OCI-LY7 (cell line): ENCODE data around the gene EEPD1. TPM values are rescaled to one million over a fixed set of nuclear protein-coding genes. Genes with fewer than 3 reads are reported as not detected.

ENCODE experiments used
- BruUV-seq: library from RNA; stranded (reverse); fragments of 400-500 nt; replicated peaks from 2 replicates; lab custom pipeline; 2021; lab: Mats Ljungman, UMichigan
- CTCF ChIA-PET: fragments of 300-600 bp; sonication (Branson Sonifier 250); formaldehyde crosslinking; loops from one replicate; lab custom pipeline; 2022; ENCODE audit warnings: antibody characterized with exemption; ENCODE audit not compliant: unreplicated experiment; lab: Charles Lee
- POLR2A ChIA-PET: fragments of 300-600 bp; sonication (Branson Sonifier 250); formaldehyde crosslinking; loops from one replicate; lab custom pipeline; 2022; ENCODE audit warnings: antibody characterized with exemption; lab: Charles Lee
- DNase-seq: peaks from one replicate; pipeline ENCODE4 v3.0.0-alpha.2; 2015; ENCODE audit warnings: low spot score
- H2AFZ ChIP-seq: fragments of 200-600 bp; sonication (generic), shearing (Covaris generic); 2 replicates; pipeline ENCODE4 v1.6.1; 2014; ENCODE audit warnings: mild to moderate bottlenecking, antibody characterized with exemption, low read length, moderate library complexity
- H3K27ac ChIP-seq: fragments of 200-600 bp; sonication (generic); 2 replicates; pipeline ENCODE4 v1.5.1; 2014; ENCODE audit warnings: mixed run types, low read depth, mild to moderate bottlenecking, moderate library complexity, low read length, inconsistent platforms; ENCODE audit not compliant: poor library complexity, severe bottlenecking
- H3K36me3 ChIP-seq: fragments of 200-600 bp; sonication (generic); 2 replicates; pipeline ENCODE4 v1.6.1; 2014; ENCODE audit warnings: mild to moderate bottlenecking, antibody characterized with exemption, low read length, moderate library complexity, mixed read lengths; ENCODE audit not compliant: insufficient read depth
- H3K4me1 ChIP-seq: fragments of 200-600 bp; sonication (generic); 2 replicates; pipeline ENCODE4 v1.5.1; 2014; ENCODE audit warnings: mild to moderate bottlenecking, low read length; ENCODE audit not compliant: insufficient read depth, poor library complexity, severe bottlenecking
- H3K4me2 ChIP-seq: fragments of 200-600 bp; sonication (generic); 2 replicates; pipeline ENCODE4 v1.6.1; 2014; ENCODE audit warnings: mild to moderate bottlenecking, low read length
- H3K4me3 ChIP-seq: fragments of 200-600 bp; sonication (generic); 2 replicates; pipeline ENCODE4 v1.5.1; 2014; ENCODE audit warnings: mild to moderate bottlenecking, low read depth, low read length; ENCODE audit not compliant: poor library complexity, severe bottlenecking
- H3K79me2 ChIP-seq: fragments of 200-600 bp; sonication (generic); 2 replicates; pipeline ENCODE4 v1.6.1; 2016; ENCODE audit warnings: low read depth, mild to moderate bottlenecking, low read length, moderate library complexity, mixed read lengths; ENCODE audit not compliant: insufficient read depth
- H3K9me2 ChIP-seq: fragments of 200-600 bp; sonication (generic); 2 replicates; pipeline ENCODE4 v1.6.1; 2016; ENCODE audit warnings: mild to moderate bottlenecking, low read length, mixed read lengths; ENCODE audit not compliant: insufficient read depth
- H3K9me3 ChIP-seq: fragments of 200-600 bp; sonication (generic); 2 replicates; pipeline ENCODE4 v1.6.1; 2014; ENCODE audit warnings: mild to moderate bottlenecking, mixed run types, low read length, mixed read lengths
- H4K20me1 ChIP-seq: fragments of 200-600 bp; sonication (generic); 2 replicates; pipeline ENCODE4 v1.6.1; 2014; ENCODE audit warnings: mild to moderate bottlenecking, antibody characterized with exemption, low read length, moderate library complexity, mixed read lengths; ENCODE audit not compliant: insufficient read depth
- EZH2phosphoT487 ChIP-seq: fragments of 200-600 bp; sonication (generic); IDR thresholded peaks from 2 replicates; pipeline ENCODE4 v1.6.1; 2018; ENCODE audit warnings: low read depth, borderline replicate concordance, mild to moderate bottlenecking, mixed run types, antibody characterized with exemption, low read length, moderate library complexity, mixed read lengths
- intact Hi-C: fragments of 100-400 bp; cut with micrococcal nuclease; formaldehyde crosslinking; loops from one replicate; pipeline ENCODE4 v1.10.0; 2022; ENCODE audit not compliant: unreplicated experiment
- total RNA-seq, 2 experiments: library from RNA; depleted of rRNA in 1 of 2; stranded (reverse); fragments of >200 nt in 1 of 2; shearing (Covaris generic) in 1 of 2; gene quantifications; 2 replicates each; pipeline ENCODE4 v1.2.3, GENCODE V29; 2014 to 2022
- TF ChIP-seq, protein P1 (sequence below): fragments of 200-600 bp; sonication (generic); conservative IDR thresholded peaks from 2 replicates; pipeline ENCODE4 v1.5.1; 2014; ENCODE audit warnings: mild to moderate bottlenecking, antibody characterized with exemption, low read length, moderate library complexity, mixed read lengths

Gene EEPD1
- total RNA-seq, 2 experiments from 2014 or later: 1.7 to 8.1 TPM

DNA sequence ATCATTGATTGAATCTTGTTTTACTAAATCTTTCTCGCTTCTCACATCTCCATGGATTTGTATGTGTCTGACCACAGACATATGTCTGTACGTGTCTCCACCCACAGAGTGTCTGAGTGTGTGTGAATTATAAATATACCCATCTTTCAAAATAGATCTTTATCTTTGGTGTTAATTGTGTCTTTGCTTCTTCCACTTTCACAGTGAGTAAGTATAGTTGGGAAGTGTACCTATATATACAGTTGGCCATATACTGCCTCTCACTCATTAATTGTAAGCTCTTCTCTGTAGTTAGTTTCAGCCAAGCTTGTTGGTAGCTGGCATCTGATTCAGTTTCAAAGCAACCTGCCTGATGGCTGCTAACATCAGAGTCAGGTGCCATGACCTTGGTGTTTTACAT, 18.4 kb downstream of the EEPD1 start:
- Histone ChIP-seq H3K4me3 (no peak overlapping the region), H4K20me1 (no peaks in the 10 kb centered on the region), H3K9me2 (no peaks in the 10 kb centered on the region), H2AFZ (no peak overlapping the region), H3K4me1 (peaks cover 6% of the 10 kb centered on the region), H3K4me2 (no peak overlapping the region), H3K9me3 (no peaks in the 10 kb centered on the region), H3K79me2 (no peaks in the 10 kb centered on the region), H3K27ac (no peak overlapping the region), H3K36me3 (no peaks in the 10 kb centered on the region)
- ChIA-PET POLR2A (interaction anchor here (0.7 to 2.4 kb wide), 4 partner anchors 15 to 973 kb away, joined by 3 to 15 read pairs (median 3); no protein-coding TSS in a partner anchor), CTCF (no interaction called here)
- no TSS peak for BruUV-seq
- DNase-seq: no peak
- no peak for TF ChIP-seq EZH2phosphoT487
- TF ChIP-seq, protein P1, sequence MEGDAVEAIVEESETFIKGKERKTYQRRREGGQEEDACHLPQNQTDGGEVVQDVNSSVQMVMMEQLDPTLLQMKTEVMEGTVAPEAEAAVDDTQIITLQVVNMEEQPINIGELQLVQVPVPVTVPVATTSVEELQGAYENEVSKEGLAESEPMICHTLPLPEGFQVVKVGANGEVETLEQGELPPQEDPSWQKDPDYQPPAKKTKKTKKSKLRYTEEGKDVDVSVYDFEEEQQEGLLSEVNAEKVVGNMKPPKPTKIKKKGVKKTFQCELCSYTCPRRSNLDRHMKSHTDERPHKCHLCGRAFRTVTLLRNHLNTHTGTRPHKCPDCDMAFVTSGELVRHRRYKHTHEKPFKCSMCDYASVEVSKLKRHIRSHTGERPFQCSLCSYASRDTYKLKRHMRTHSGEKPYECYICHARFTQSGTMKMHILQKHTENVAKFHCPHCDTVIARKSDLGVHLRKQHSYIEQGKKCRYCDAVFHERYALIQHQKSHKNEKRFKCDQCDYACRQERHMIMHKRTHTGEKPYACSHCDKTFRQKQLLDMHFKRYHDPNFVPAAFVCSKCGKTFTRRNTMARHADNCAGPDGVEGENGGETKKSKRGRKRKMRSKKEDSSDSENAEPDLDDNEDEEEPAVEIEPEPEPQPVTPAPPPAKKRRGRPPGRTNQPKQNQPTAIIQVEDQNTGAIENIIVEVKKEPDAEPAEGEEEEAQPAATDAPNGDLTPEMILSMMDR: no peak
- intact Hi-C loops: no loop called here

DNA sequence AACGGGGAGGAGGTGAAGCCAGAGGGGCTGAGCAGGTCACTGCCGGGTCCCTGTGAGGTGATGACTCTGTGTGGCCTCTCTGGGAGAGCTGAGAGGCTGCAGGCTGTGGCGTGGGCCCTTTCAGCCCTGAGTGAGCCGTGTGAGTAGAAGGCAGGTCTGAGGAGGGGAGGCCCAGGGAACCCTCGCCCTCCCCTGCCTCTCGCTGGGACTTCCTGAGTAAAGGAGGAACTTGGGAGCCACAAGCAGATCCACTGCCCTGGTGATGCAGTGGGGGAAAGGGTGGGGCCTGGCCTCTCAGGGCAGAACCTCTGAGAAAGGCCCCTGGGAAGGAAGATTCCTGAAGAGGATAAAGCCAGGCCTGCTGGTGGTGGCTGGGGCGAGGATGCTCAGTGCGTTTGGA, 22.8 kb downstream of the EEPD1 start:
- Histone ChIP-seq H3K9me2 (no peaks in the 10 kb centered on the region), H3K27ac (no peak overlapping the region), H3K4me1 (peaks cover 6% of the 10 kb centered on the region), H4K20me1 (no peaks in the 10 kb centered on the region), H3K36me3 (no peaks in the 10 kb centered on the region), H2AFZ (no peak overlapping the region), H3K79me2 (no peaks in the 10 kb centered on the region), H3K9me3 (no peaks in the 10 kb centered on the region), H3K4me2 (no peak overlapping the region), H3K4me3 (no peak overlapping the region)
- TF ChIP-seq EZH2phosphoT487: no peak
- TF ChIP-seq, protein P1: no peak
- ChIA-PET POLR2A (interaction anchor here (1.5 to 2.2 kb wide), 2 partner anchors 11 to 12 kb away, joined by 3 to 4 read pairs; no protein-coding TSS in a partner anchor), CTCF (no interaction called here)
- BruUV-seq: no TSS peak
- DNase-seq: no peak
- intact Hi-C loops: no loop called here

DNA sequence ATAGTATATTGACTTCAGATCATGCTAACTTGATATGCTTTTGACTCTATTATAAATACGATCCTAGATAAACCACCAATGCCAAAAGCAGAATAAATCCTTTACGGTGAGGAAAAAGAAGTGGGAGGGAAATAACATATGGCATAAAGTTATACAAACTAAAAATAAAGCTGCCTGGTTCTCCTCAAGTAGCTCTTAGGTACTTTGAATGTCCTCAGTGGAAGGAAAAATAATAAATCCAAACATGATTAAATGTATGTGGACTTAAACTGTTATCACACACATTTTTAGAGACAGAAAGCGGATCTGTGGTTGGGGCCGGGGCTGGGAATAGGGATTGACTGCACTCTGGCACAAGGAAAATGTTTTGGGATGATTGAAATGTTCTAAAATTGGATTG, 23.6 kb downstream of the EEPD1 start:
- TF ChIP-seq, protein P1: no peak
- no peak for TF ChIP-seq EZH2phosphoT487
- CTCF ChIA-PET: no interaction called here
- no TSS peak for BruUV-seq
- Histone ChIP-seq H3K4me3 (no peak overlapping the region), H3K79me2 (no peaks in the 10 kb centered on the region), H3K27ac (no peak overlapping the region), H3K9me2 (no peaks in the 10 kb centered on the region), H3K4me2 (no peak overlapping the region), H4K20me1 (no peaks in the 10 kb centered on the region), H3K36me3 (no peaks in the 10 kb centered on the region), H2AFZ (no peak overlapping the region), H3K9me3 (no peaks in the 10 kb centered on the region), H3K4me1 (peaks cover 6% of the 10 kb centered on the region)
- no peak for DNase-seq
- POLR2A ChIA-PET: interaction anchor here (1.5 to 2.2 kb wide), 2 partner anchors 10 to 13 kb away, joined by 3 to 4 read pairs; no protein-coding TSS in a partner anchor
- intact Hi-C loops: no loop called here
